ENCODE results near the gene DNAJC9.

Gene DNAJC9

GRCh38 chr10:73211106-73211811, 35.8 kb downstream of the DNAJC9 start:
- TF ChIP-seq, protein P1, sequence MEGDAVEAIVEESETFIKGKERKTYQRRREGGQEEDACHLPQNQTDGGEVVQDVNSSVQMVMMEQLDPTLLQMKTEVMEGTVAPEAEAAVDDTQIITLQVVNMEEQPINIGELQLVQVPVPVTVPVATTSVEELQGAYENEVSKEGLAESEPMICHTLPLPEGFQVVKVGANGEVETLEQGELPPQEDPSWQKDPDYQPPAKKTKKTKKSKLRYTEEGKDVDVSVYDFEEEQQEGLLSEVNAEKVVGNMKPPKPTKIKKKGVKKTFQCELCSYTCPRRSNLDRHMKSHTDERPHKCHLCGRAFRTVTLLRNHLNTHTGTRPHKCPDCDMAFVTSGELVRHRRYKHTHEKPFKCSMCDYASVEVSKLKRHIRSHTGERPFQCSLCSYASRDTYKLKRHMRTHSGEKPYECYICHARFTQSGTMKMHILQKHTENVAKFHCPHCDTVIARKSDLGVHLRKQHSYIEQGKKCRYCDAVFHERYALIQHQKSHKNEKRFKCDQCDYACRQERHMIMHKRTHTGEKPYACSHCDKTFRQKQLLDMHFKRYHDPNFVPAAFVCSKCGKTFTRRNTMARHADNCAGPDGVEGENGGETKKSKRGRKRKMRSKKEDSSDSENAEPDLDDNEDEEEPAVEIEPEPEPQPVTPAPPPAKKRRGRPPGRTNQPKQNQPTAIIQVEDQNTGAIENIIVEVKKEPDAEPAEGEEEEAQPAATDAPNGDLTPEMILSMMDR (IDR thresholded peaks at IDR 0.05; ENCODE audit: low read depth, low read length, missing control alignments), result no peak
- no peak for DNase-seq (ENCODE audit: extremely low read depth, low read depth)
- no peak overlapping the region for H3K4me3 ChIP-seq (replicated peaks; ENCODE audit: low read depth, low read length)

GRCh38 chr10:73210395-73211105, 36.5 kb downstream of the DNAJC9 start:
- TF ChIP-seq, protein P1 (IDR thresholded peaks at IDR 0.05; ENCODE audit: low read depth, low read length, missing control alignments), result no peak

GRCh38 chr10:73209705-73210104, 37.4 kb downstream of the DNAJC9 start:
- DNase-seq (ENCODE audit: extremely low read depth, low read depth), result no peak
- TF ChIP-seq, protein P1 (IDR thresholded peaks at IDR 0.05; ENCODE audit: low read depth, low read length, missing control alignments), result no peak
- no peak overlapping the region for H3K4me3 ChIP-seq (replicated peaks; ENCODE audit: low read depth, low read length)

More at GRCh38 chr10:73210395-73211105, 36.5 kb downstream of the DNAJC9 start:
- DNase-seq (ENCODE audit: extremely low read depth, low read depth), result no peak
- H3K4me3 ChIP-seq (replicated peaks; ENCODE audit: low read depth, low read length), result no peak overlapping the region

DNA sequence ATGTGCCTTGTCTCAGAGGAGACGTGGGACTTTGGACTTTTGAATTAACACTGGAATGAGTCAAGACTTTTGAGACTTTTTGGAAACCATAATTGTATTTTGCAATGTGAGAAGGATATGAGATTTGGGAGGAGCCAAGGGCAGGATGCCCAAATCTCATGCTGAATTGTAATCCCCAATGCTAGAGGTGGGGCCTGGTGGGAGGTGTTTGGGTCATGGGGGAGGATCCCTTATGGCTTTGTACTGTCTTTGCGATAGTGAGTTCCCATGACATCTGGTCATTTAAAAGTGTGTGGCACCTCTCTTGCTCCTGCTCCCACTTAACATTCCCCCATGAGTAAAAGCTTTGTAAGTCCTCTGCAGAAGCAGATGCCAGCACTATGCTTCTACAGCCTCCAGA, 39.2 kb downstream of the DNAJC9 start:
- H3K4me3 ChIP-seq (replicated peaks; ENCODE audit: low read depth, low read length), result no peak overlapping the region
- DNase-seq (ENCODE audit: extremely low read depth, low read depth), result no peak
- TF ChIP-seq, protein P1 (IDR thresholded peaks at IDR 0.05; ENCODE audit: low read depth, low read length, missing control alignments), result no peak

- DNase-seq (ENCODE audit: extremely low read depth, low read depth), result no peak
- no peak overlapping the region for H3K4me3 ChIP-seq (replicated peaks; ENCODE audit: low read depth, low read length)
Observed at GRCh38 chr10:73206385-73206784, 40.7 kb downstream of the DNAJC9 start.

GRCh38 chr10:73205890-73206289, 41.2 kb downstream of the DNAJC9 start:
- TF ChIP-seq, protein P1 (IDR thresholded peaks at IDR 0.05; ENCODE audit: low read depth, low read length, missing control alignments), result no peak
- H3K4me3 ChIP-seq (replicated peaks; ENCODE audit: low read depth, low read length), result no peak overlapping the region
- no peak for DNase-seq (ENCODE audit: extremely low read depth, low read depth)

More at GRCh38 chr10:73206385-73206784, 40.7 kb downstream of the DNAJC9 start:
- TF ChIP-seq, protein P1 (IDR thresholded peaks at IDR 0.05; ENCODE audit: low read depth, low read length, missing control alignments), result no peak
